Neuronal stem cell (in vitro differentiated cells): ENCODE results near the gene RELB.

Source experiments
- DNase-seq: peaks from one replicate; pipeline ENCODE4 v3.0.0-alpha.2; 2013; ENCODE audit warnings: low spot score
- H2AFZ ChIP-seq: one replicate; pipeline ENCODE4 v1.6.1; 2013; ENCODE audit warnings: mild to moderate bottlenecking, low read length, inconsistent platforms
- H2AK5ac ChIP-seq: 2 replicates; pipeline ENCODE4 v1.6.1; 2013; ENCODE audit warnings: low read depth, mild to moderate bottlenecking, inconsistent platforms, low read length, moderate library complexity, mixed read lengths
- H2BK120ac ChIP-seq: 2 replicates; pipeline ENCODE4 v1.6.1; 2013; ENCODE audit warnings: low read depth, mild to moderate bottlenecking, inconsistent platforms, low read length, moderate library complexity, mixed read lengths
- H2BK12ac ChIP-seq: one replicate; pipeline ENCODE4 v1.6.1; 2013; ENCODE audit warnings: low read length, inconsistent platforms
- H2BK15ac ChIP-seq: 2 replicates; pipeline ENCODE4 v1.6.1; 2013; ENCODE audit warnings: mild to moderate bottlenecking, low read length, inconsistent platforms, mixed read lengths
- H2BK5ac ChIP-seq: one replicate; pipeline ENCODE4 v1.6.1; 2013; ENCODE audit warnings: inconsistent platforms, mild to moderate bottlenecking, low read length, moderate library complexity
- H3K14ac ChIP-seq: one replicate; pipeline ENCODE4 v1.6.1; 2013; ENCODE audit warnings: low read length, inconsistent platforms
- H3K18ac ChIP-seq: 2 replicates; pipeline ENCODE4 v1.6.1; 2013; ENCODE audit warnings: low read length, inconsistent platforms
- H3K23ac ChIP-seq: 2 replicates; pipeline ENCODE4 v1.6.1; 2013; ENCODE audit warnings: low read depth, mild to moderate bottlenecking, mixed read lengths, low read length, inconsistent platforms; ENCODE audit not compliant: poor library complexity
- H3K27ac ChIP-seq: replicated peaks from 3 replicates; pipeline ENCODE4 v1.5.1; 2013; ENCODE audit warnings: low read length, inconsistent platforms
- H3K27me3 ChIP-seq, 3 experiments: 2 replicates each; pipeline ENCODE4 v1.6.1; 2013; ENCODE audit warnings: low read length in 3 of 3, mild to moderate bottlenecking in 2 of 3, inconsistent platforms in 1 of 3, low read depth in 1 of 3, mixed read lengths in 1 of 3, moderate library complexity in 1 of 3; ENCODE audit not compliant: control insufficient read depth in 3 of 3, insufficient read depth in 3 of 3
- H3K36me3 ChIP-seq, 2 donors: replicated peaks in 1 of 2; 2 replicates each; pipeline ENCODE4 v1.6.1; 2013; ENCODE audit warnings: low read length in 2 of 2; ENCODE audit not compliant: control insufficient read depth in 2 of 2, insufficient read depth in 2 of 2
- H3K4ac ChIP-seq: 2 replicates; pipeline ENCODE4 v1.6.1; 2013; ENCODE audit warnings: inconsistent platforms, mild to moderate bottlenecking, low read length, moderate library complexity
- H3K4me1 ChIP-seq, 2 donors: 1 replicate in 1 of 2; 2 replicates in 1 of 2; pipeline ENCODE4 v1.6.1; 2013; ENCODE audit warnings: low read length in 2 of 2, low read depth in 1 of 2; ENCODE audit not compliant: control insufficient read depth in 2 of 2, insufficient read depth in 1 of 2
- H3K4me2 ChIP-seq: one replicate; pipeline ENCODE4 v1.6.1; 2013; ENCODE audit warnings: mild to moderate bottlenecking, low read length, inconsistent platforms; ENCODE audit not compliant: insufficient read depth, poor library complexity, severe bottlenecking
- H3K4me3 ChIP-seq, 2 donors: 2 replicates each; pipeline ENCODE4 v1.5.1; 2013; ENCODE audit warnings: low read length in 2 of 2, mild to moderate bottlenecking in 2 of 2, inconsistent platforms in 1 of 2, moderate library complexity in 1 of 2
- H3K79me1 ChIP-seq: one replicate; pipeline ENCODE4 v1.6.1; 2013; ENCODE audit warnings: low read depth, mild to moderate bottlenecking, inconsistent platforms, low read length, moderate library complexity
- H3K9ac ChIP-seq: one replicate; pipeline ENCODE4 v1.6.1; 2013; ENCODE audit warnings: mild to moderate bottlenecking, low read depth, low read length, inconsistent platforms; ENCODE audit not compliant: poor library complexity
- H3K9me3 ChIP-seq, 2 donors: replicated peaks in 1 of 2; 2 replicates each; pipeline versions ENCODE3 to v1.6.1; 2013; ENCODE audit warnings: low read length in 2 of 2, mild to moderate bottlenecking in 2 of 2, inconsistent platforms in 1 of 2, low read depth in 1 of 2, mixed read lengths in 1 of 2, moderate library complexity in 1 of 2; ENCODE audit not compliant: control insufficient read depth in 2 of 2, insufficient read depth in 1 of 2
- H4K8ac ChIP-seq: one replicate; pipeline ENCODE4 v1.6.1; 2013; ENCODE audit warnings: low read depth, mild to moderate bottlenecking, inconsistent platforms, low read length, moderate library complexity
- H4K91ac ChIP-seq: one replicate; pipeline ENCODE4 v1.6.1; 2013; ENCODE audit warnings: low read length, low read depth, mild to moderate bottlenecking, inconsistent platforms; ENCODE audit not compliant: poor library complexity
- WGBS, 2 donors: extraction: QIAGEN DNeasy Blood & Tissue Kit; methylation state at CpG; one replicate each; pipeline ENCODE4 v1.1.7; 2013; ENCODE audit warnings: missing lambda C conversion rate in 2 of 2, mixed read lengths in 1 of 2; ENCODE audit not compliant: insufficient read length in 2 of 2, insufficient replicate concordance in 1 of 2; ENCODE audit errors: extremely low coverage in 2 of 2; 5-methylcytosine and 5-hydroxymethylcytosine counted together

The RELB gene

GRCh38 chr19:44990459-44990858 is 10.8 kb upstream of the RELB start:
- no peaks in the 10 kb centered on the region for H3K4me1 ChIP-seq
- no peak overlapping the region for H3K18ac ChIP-seq
- H3K4me3 ChIP-seq: no peak overlapping the region
- no peak for DNase-seq
- no peak overlapping the region for H2AK5ac ChIP-seq
- H2BK15ac ChIP-seq: no peak overlapping the region
- WGBS, 2 donors: no CpG with 5 or more reads among the region's 14 CpGs
- H4K91ac ChIP-seq: no peak overlapping the region
- H3K4ac ChIP-seq: no peak overlapping the region
- no peak overlapping the region for H3K4me2 ChIP-seq
- no peak overlapping the region for H3K27ac ChIP-seq
- peaks cover 23 to 80% of the 10 kb centered on the region in 2 donors for H3K36me3 ChIP-seq
- no peak overlapping the region for H2BK12ac ChIP-seq
- no peak overlapping the region for H2BK120ac ChIP-seq
- H2AFZ ChIP-seq: no peak overlapping the region
- H3K23ac ChIP-seq: no peak overlapping the region
- no peak overlapping the region for H4K8ac ChIP-seq
- H3K14ac ChIP-seq: no peak overlapping the region
- H2BK5ac ChIP-seq: no peak overlapping the region
- peaks cover 2% of the 10 kb centered on the region for H3K79me1 ChIP-seq
- no peak overlapping the region for H3K9ac ChIP-seq
- H3K27me3 ChIP-seq: no peaks in the 10 kb centered on the region
- H3K9me3 ChIP-seq: no peaks in the 10 kb centered on the region

- Histone ChIP-seq H3K36me3 (peaks cover 22 to 75% of the 10 kb centered on the region in 2 donors), H3K27me3 (no peaks in the 10 kb centered on the region), H3K4ac (no peak overlapping the region), H2AK5ac (no peak overlapping the region), H4K8ac (no peak overlapping the region), H3K4me3 (no peak overlapping the region), H2BK120ac (no peak overlapping the region), H3K23ac (no peak overlapping the region), H2BK15ac (no peak overlapping the region), H4K91ac (no peak overlapping the region), H3K4me1 (no peaks in the 10 kb centered on the region), H3K9me3 (no peaks in the 10 kb centered on the region), H3K27ac (no peak overlapping the region), H2AFZ (no peak overlapping the region), H3K79me1 (peaks cover 2% of the 10 kb centered on the region), H2BK12ac (no peak overlapping the region), H3K18ac (no peak overlapping the region), H3K9ac (no peak overlapping the region), H3K14ac (no peak overlapping the region), H2BK5ac (no peak overlapping the region), H3K4me2 (no peak overlapping the region)
- no peak for DNase-seq
- no CpG with 5 or more reads among the region's 12 CpGs for WGBS, 2 donors
Measured at GRCh38 chr19:44990966-44991365, 10.3 kb upstream of the RELB start.

- Histone ChIP-seq H2BK120ac (no peak overlapping the region), H3K27ac (no peak overlapping the region), H3K4me1 (no peaks in the 10 kb centered on the region), H3K4me2 (no peak overlapping the region), H3K9me3 (no peaks in the 10 kb centered on the region), H3K27me3 (no peaks in the 10 kb centered on the region), H3K4me3 (no peak overlapping the region), H2BK15ac (no peak overlapping the region), H3K4ac (no peak overlapping the region), H2BK5ac (no peak overlapping the region), H3K79me1 (peaks cover 2% of the 10 kb centered on the region), H3K18ac (no peak overlapping the region), H2AK5ac (no peak overlapping the region), H3K36me3 (peaks cover 18 to 60% of the 10 kb centered on the region in 2 donors), H4K91ac (no peak overlapping the region), H3K9ac (no peak overlapping the region), H3K14ac (no peak overlapping the region), H2BK12ac (no peak overlapping the region), H3K23ac (no peak overlapping the region), H4K8ac (no peak overlapping the region), H2AFZ (no peak overlapping the region)
- no CpG with 5 or more reads among the region's 44 CpGs for WGBS, 2 donors
- DNase-seq: no peak
Measured at GRCh38 chr19:44992336-44993163, 8.7 kb upstream of the RELB start.

GRCh38 chr19:44993526-44993925 is 7.7 kb upstream of the RELB start:
- no peak overlapping the region for H4K8ac ChIP-seq

More at GRCh38 chr19:44993526-44993925, 7.7 kb upstream of the RELB start:
- Histone ChIP-seq H2BK120ac (no peak overlapping the region), H3K27ac (no peak overlapping the region), H3K23ac (no peak overlapping the region), H3K4me1 (no peaks in the 10 kb centered on the region), H4K91ac (no peak overlapping the region), H3K14ac (no peak overlapping the region), H3K18ac (no peak overlapping the region), H3K9ac (no peak overlapping the region), H3K4ac (no peak overlapping the region), H2AK5ac (no peak overlapping the region), H3K4me2 (no peak overlapping the region), H2AFZ (no peak overlapping the region), H3K79me1 (peaks cover 2% of the 10 kb centered on the region), H3K36me3 (peaks cover 16 to 53% of the 10 kb centered on the region in 2 donors), H3K27me3 (no peaks in the 10 kb centered on the region), H2BK5ac (no peak overlapping the region), H2BK15ac (no peak overlapping the region), H3K9me3 (peaks cover 0 to 2% of the 10 kb centered on the region in 2 donors), H3K4me3 (no peak overlapping the region), H2BK12ac (no peak overlapping the region)
- WGBS, 2 donors: no CpG with 5 or more reads among the region's 6 CpGs
- no peak for DNase-seq
